Activated naive CD4-positive, alpha-beta T cell treated with anti-CD3 and anti-CD28 coated beads for 36 hours (primary cell): ENCODE results near the gene MARCOL. TPM values are rescaled to one million over a fixed set of nuclear protein-coding genes. Genes with fewer than 3 reads are reported as not detected.
"Not testable (repeated sequence)": the region's sequence is repeated elsewhere in the genome, so short reads cannot be mapped to it uniquely, and the experiment has no call there.

Experiments
- CTCF ChIA-PET: fragments of 350-600 bp; sonication (Branson Sonifier 250); formaldehyde crosslinking; loops from one replicate; lab custom pipeline; 2021; ENCODE audit warnings: antibody characterized with exemption; lab: Charles Lee
- DNase-seq: peaks from one replicate; pipeline ENCODE4 v3.0.0-alpha.2; 2020
- H3K27ac Mint-ChIP-seq: one replicate; pipeline ENCODE4 v1.8.0; 2021; ENCODE audit warnings: mild to moderate bottlenecking, mixed read lengths
- H3K27me3 Mint-ChIP-seq: one replicate; pipeline ENCODE4 v1.8.0; 2021; ENCODE audit warnings: low read depth, mixed read lengths
- H3K36me3 Mint-ChIP-seq: one replicate; pipeline ENCODE4 v1.8.0; 2021; ENCODE audit warnings: low read depth, mixed read lengths
- H3K4me1 Mint-ChIP-seq: one replicate; pipeline ENCODE4 v1.8.0; 2021; ENCODE audit warnings: low read depth, mixed read lengths
- H3K4me3 Mint-ChIP-seq: one replicate; pipeline ENCODE4 v1.8.0; 2021; ENCODE audit warnings: mild to moderate bottlenecking, moderate library complexity, mixed read lengths
- H3K9me3 Mint-ChIP-seq: one replicate; pipeline ENCODE4 v1.8.0; 2021; ENCODE audit warnings: mixed read lengths
- intact Hi-C: fragments of 100-400 bp; cut with micrococcal nuclease; formaldehyde crosslinking; loops from one replicate; pipeline ENCODE4 v1.15.1; 2023
- total RNA-seq, 2 experiments: library from RNA; stranded (reverse); gene quantifications; one replicate each; pipeline ENCODE4 v1.2.3, GENCODE V29; 2021

The MARCOL gene
- total RNA-seq, 2 experiments from 2014 or later, result not detected

GRCh38 chr5:148224117-148224742, 14.1 kb upstream of the MARCOL start:
- Mint-ChIP-seq H3K4me3 (no peak overlapping the region), H3K36me3 (no peaks in the 10 kb centered on the region), H3K27me3 (peaks cover 12% of the 10 kb centered on the region), H3K4me1 (no peaks in the 10 kb centered on the region), H3K27ac (no peak overlapping the region), H3K9me3 (no peaks in the 10 kb centered on the region)
- DNase-seq, result no peak
- CTCF ChIA-PET, result no interaction called here
- intact Hi-C loops, result no loop called here

- H3K9me3 Mint-ChIP-seq, result no peaks in the 10 kb centered on the region
- peaks cover 6% of the 10 kb centered on the region for H3K27me3 Mint-ChIP-seq
- intact Hi-C loops, result no loop called here
- H3K27ac Mint-ChIP-seq, result no peak overlapping the region
- DNase-seq, result no peak
- no peaks in the 10 kb centered on the region for H3K4me1 Mint-ChIP-seq
- CTCF ChIA-PET, result no interaction called here
- H3K4me3 Mint-ChIP-seq, result no peak overlapping the region
- no peaks in the 10 kb centered on the region for H3K36me3 Mint-ChIP-seq
Observed at GRCh38 chr5:148228392-148228984, 9.8 kb upstream of the MARCOL start.

- no peaks in the 10 kb centered on the region for H3K36me3 Mint-ChIP-seq
- intact Hi-C loops, result no loop called here
Observed at GRCh38 chr5:148229840-148230239, 8.5 kb upstream of the MARCOL start.

GRCh38 chr5:148230240-148230639, 8.1 kb upstream of the MARCOL start:
- no peaks in the 10 kb centered on the region for H3K36me3 Mint-ChIP-seq
- CTCF ChIA-PET, result no interaction called here
- H3K27ac Mint-ChIP-seq, result no peak overlapping the region
- peaks cover 5% of the 10 kb centered on the region for H3K27me3 Mint-ChIP-seq
- no peak for DNase-seq
- H3K4me1 Mint-ChIP-seq, result no peaks in the 10 kb centered on the region
- H3K4me3 Mint-ChIP-seq, result no peak overlapping the region
- intact Hi-C loops, result no loop called here
- no peaks in the 10 kb centered on the region for H3K9me3 Mint-ChIP-seq

More at GRCh38 chr5:148229840-148230239, 8.5 kb upstream of the MARCOL start:
- Mint-ChIP-seq H3K4me3 (no peak overlapping the region), H3K27ac (no peak overlapping the region), H3K4me1 (no peaks in the 10 kb centered on the region), H3K9me3 (no peaks in the 10 kb centered on the region), H3K27me3 (peaks cover 6% of the 10 kb centered on the region)
- DNase-seq, result no peak
- CTCF ChIA-PET, result no interaction called here

- H3K4me1 Mint-ChIP-seq, result no peaks in the 10 kb centered on the region
- no peaks in the 10 kb centered on the region for H3K9me3 Mint-ChIP-seq
- H3K4me3 Mint-ChIP-seq, result no peak overlapping the region
- DNase-seq, result no peak
- no peaks in the 10 kb centered on the region for H3K27me3 Mint-ChIP-seq
- intact Hi-C loops, result no loop called here
- CTCF ChIA-PET, result no interaction called here
- no peaks in the 10 kb centered on the region for H3K36me3 Mint-ChIP-seq
- H3K27ac Mint-ChIP-seq, result no peak overlapping the region
Observed at GRCh38 chr5:148237785-148238417, 424 bp upstream of the MARCOL start.

GRCh38 chr5:148248894-148249293, 10.6 kb downstream of the MARCOL start:
- Mint-ChIP-seq H3K36me3 (no peaks in the 10 kb centered on the region), H3K27me3 (peaks cover 3% of the 10 kb centered on the region), H3K27ac (no peak overlapping the region), H3K4me3 (no peak overlapping the region), H3K4me1 (no peaks in the 10 kb centered on the region), H3K9me3 (peaks cover 7% of the 10 kb centered on the region)
- CTCF ChIA-PET, result no interaction called here
- intact Hi-C loops, result no loop called here
- DNase-seq, result no peak

GRCh38 chr5:148255456-148255855, 17.1 kb downstream of the MARCOL start:
- DNase-seq, result no peak
- Mint-ChIP-seq H3K27ac (no peak overlapping the region), H3K4me3 (no peak overlapping the region), H3K4me1 (no peaks in the 10 kb centered on the region), H3K9me3 (peaks cover 25% of the 10 kb centered on the region), H3K36me3 (no peaks in the 10 kb centered on the region), H3K27me3 (no peaks in the 10 kb centered on the region)
- CTCF ChIA-PET, result no interaction called here
- intact Hi-C loops, result no loop called here

GRCh38 chr5:148259288-148259687, 21.0 kb downstream of the MARCOL start:
- no peak for DNase-seq
- Mint-ChIP-seq H3K9me3 (peaks cover 25% of the 10 kb centered on the region), H3K4me1 (no peaks in the 10 kb centered on the region), H3K4me3 (no peak overlapping the region), H3K36me3 (no peaks in the 10 kb centered on the region), H3K27ac (no peak overlapping the region), H3K27me3 (peaks cover 8% of the 10 kb centered on the region)
- intact Hi-C loops, result no loop called here
- CTCF ChIA-PET, result no interaction called here

- Mint-ChIP-seq H3K27ac (no peak overlapping the region), H3K4me1 (no peaks in the 10 kb centered on the region), H3K9me3 (peaks cover 23% of the 10 kb centered on the region), H3K4me3 (no peak overlapping the region), H3K36me3 (no peaks in the 10 kb centered on the region), H3K27me3 (peaks cover 8% of the 10 kb centered on the region)
- intact Hi-C loops, result no loop called here
- CTCF ChIA-PET, result no interaction called here
- no peak for DNase-seq
Observed at GRCh38 chr5:148261221-148261620, 22.9 kb downstream of the MARCOL start.

GRCh38 chr5:148267962-148268361, 29.6 kb downstream of the MARCOL start:
- no peak overlapping the region for H3K4me3 Mint-ChIP-seq
- peaks cover 2% of the 10 kb centered on the region for H3K27me3 Mint-ChIP-seq
- no peaks in the 10 kb centered on the region for H3K9me3 Mint-ChIP-seq
- no peak overlapping the region for H3K27ac Mint-ChIP-seq
- H3K36me3 Mint-ChIP-seq, result no peaks in the 10 kb centered on the region
- CTCF ChIA-PET, result no interaction called here
- no peaks in the 10 kb centered on the region for H3K4me1 Mint-ChIP-seq
- no peak for DNase-seq
- intact Hi-C loops, result no loop called here

- DNase-seq, result no peak
- no peaks in the 10 kb centered on the region for H3K36me3 Mint-ChIP-seq
- H3K4me1 Mint-ChIP-seq, result no peaks in the 10 kb centered on the region
- H3K9me3 Mint-ChIP-seq, result no peaks in the 10 kb centered on the region
- H3K4me3 Mint-ChIP-seq, result no peak within 1 kb of the TSS
- intact Hi-C loops, result no loop called here
- CTCF ChIA-PET, result no interaction called here
- H3K27ac Mint-ChIP-seq, result no peak within 1 kb of the TSS
- peaks cover 2% of the 10 kb centered on the region for H3K27me3 Mint-ChIP-seq
Observed at GRCh38 chr5:148268566-148268965, 30.2 kb downstream of the MARCOL start, which contains the start of gene SPINK13. TSS of gene SPINK13 (plus strand) at chr5:148268794. CDS start at chr5:148270073, 1,279 bp downstream.

- H3K36me3 Mint-ChIP-seq, DNase-seq, H3K27me3 Mint-ChIP-seq, H3K4me3 Mint-ChIP-seq, CTCF ChIA-PET, intact Hi-C loops, H3K4me1 Mint-ChIP-seq, H3K27ac Mint-ChIP-seq: not testable (repeated sequence)
- peaks cover 32% of the 10 kb centered on the region for H3K9me3 Mint-ChIP-seq
Observed at GRCh38 chr5:148275129-148275528, 36.8 kb downstream of the MARCOL start.

- H3K27ac Mint-ChIP-seq, H3K4me1 Mint-ChIP-seq, H3K27me3 Mint-ChIP-seq, CTCF ChIA-PET, H3K4me3 Mint-ChIP-seq, H3K36me3 Mint-ChIP-seq, intact Hi-C loops: not testable (repeated sequence)
- DNase-seq, result peak; percentile 15
- H3K9me3 Mint-ChIP-seq, result peaks cover 31% of the 10 kb centered on the region
Observed at GRCh38 chr5:148280893-148281292, 42.6 kb downstream of the MARCOL start.
